HG02973 (cell line): ENCODE measurements around the gene PRKAA2.
"Not testable (repeated sequence)": the region's sequence is repeated elsewhere in the genome, so short reads cannot be mapped to it uniquely, and the experiment has no call there.

Source experiments
- ATAC-seq: cut with Tn5 transposase; IDR thresholded peaks from one replicate; pipeline ENCODE4 v1.9.1; 2021; ENCODE audit warnings: moderate library complexity; ENCODE audit not compliant: unreplicated experiment

Gene PRKAA2

DNA sequence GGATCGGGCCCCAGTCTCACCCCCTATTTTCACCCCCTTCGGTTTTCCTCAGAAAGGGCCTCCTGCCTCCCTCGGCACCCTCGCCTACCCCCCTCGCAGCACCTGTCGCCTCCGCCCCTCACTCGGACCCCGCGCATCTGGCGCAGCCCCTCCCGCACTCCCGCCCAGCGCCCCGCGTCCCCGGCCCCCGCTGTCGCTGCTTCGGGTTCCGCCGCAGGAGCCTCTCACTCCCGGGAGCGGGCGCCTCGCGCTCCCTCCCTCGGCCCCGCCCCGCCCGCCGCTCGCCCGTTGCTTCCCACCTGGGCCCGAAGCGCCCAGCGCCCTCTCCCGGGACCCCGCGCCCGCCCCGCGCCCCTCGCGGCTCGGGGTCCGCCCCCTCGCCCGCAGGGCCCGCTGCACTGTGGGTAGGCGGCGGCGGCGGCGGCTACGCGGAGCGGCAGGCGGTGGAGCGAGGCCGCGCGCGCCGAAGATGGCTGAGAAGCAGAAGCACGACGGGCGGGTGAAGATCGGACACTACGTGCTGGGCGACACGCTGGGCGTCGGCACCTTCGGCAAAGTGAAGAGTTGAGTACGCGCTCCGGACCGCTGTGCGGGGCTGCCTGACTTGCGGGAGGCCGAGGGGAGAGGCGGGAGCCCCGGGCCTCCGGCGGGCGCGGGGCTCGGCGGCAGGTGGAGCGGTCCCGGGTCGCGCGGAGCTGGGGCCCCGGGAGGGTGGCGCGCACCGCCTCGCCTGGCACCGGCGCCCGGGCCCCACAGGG is at the start of gene PRKAA2:
PRKAA2 (plus strand) TSS at position 396 of the 758 bp plus-strand sequence; CDS start at position 470, 74 bp downstream.
- ATAC-seq: no peak

GRCh38 chr1:56595397-56596191 is 49.5 kb upstream of the PRKAA2 start:
- not testable (repeated sequence) for ATAC-seq

DNA sequence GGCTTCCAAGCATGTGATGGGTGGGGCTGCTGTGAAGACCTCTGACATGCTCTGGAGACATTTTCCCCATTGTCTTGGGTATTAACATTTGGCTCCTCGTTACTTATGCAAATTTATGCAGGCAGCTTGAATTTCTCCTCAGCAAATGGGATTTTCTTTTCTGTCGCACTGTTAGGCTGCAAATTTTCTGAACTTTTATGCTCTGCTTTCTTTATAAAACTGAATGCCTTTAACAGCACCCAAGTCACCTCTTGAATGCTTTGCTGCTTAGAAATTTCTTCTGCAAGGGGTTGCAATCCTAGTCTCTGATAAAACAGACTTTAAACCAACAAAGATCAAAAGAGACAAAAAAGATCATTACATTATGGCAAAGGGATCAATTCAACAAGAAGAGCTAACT is 35.0 kb upstream of the PRKAA2 start:
- not testable (repeated sequence) for ATAC-seq

GRCh38 chr1:56610770-56611169 is 34.3 kb upstream of the PRKAA2 start:
- not testable (repeated sequence) for ATAC-seq

DNA sequence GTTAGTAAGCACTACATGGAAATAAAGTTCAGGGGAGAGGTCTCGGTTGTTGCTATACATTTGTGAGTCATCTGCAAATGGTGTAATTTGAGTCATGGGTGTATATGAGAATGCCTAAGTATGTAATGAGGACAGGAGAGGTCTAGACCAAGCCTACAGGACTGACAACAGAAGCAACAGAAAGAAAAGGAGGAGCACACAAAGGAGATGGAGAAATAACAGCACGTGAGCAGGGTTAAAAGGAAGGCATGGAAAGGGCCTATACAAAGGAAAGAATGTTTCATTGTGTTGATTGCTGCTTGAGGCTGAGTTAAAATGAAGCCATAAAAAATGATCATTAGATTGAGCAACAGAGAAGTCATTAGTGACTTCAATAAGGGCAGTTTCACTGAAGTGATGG is 28.0 kb upstream of the PRKAA2 start:
- ATAC-seq: no peak

DNA sequence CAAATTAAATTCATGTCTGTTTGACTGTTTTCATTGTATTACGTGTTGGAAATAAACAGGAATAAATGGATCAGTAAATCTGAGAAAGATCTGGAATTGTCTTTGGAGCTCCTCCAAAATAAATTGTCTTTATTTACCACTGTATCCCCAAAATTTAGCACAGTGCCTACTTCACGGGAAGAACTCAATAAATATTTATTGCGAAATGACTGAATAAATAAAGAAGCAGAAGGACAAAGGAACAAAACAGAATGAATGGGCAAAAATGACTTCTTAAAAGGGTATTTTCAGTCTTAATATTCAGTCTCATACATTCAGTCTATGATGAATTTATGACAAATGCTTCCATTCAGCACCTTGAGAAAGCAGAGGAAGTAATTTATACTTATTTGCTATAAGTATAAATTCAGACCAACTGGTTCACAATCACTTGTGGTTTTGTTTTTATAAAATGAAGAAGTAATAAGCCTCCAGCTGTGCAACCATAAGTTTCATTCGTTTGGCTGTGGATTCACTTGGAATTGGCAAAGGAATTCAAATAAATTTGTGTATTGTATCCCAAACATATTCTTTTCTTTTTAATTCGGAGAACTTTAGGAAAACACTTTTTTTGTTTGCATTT is 19.2 kb upstream of the PRKAA2 start:
- ATAC-seq: no peak

- ATAC-seq: no peak
These were observed 18.6 kb upstream of the PRKAA2 start for GRCh38 chr1:56626546-56626945.

DNA sequence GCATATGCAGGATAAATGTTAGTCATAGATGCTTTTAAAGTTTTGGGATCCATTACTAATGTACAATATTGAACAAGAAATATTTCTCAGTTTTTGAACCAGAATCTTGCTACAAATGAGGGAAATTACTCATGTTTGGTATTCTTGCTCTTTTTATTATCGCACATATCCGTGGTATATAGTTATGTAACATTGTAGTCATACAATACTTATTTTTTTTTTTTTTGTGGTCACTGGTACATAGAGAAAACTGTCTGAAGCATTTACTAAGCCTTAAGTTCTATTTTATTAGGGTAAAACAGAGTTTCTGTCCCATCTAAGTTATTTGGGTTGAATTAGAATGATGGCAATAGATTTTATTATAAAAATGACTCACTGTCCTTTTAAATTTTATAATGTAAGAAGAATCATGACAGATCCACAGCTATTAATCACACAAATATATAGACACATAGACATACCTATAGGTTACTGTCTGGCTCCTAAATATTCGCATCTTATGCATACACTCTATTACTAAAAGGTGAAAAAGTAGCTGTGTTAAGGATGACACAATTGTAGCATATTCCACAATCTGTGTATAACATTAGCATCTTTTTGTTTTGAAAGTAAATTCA is 18.0 kb upstream of the PRKAA2 start:
- no peak for ATAC-seq

GRCh38 chr1:56627636-56628039 is 17.5 kb upstream of the PRKAA2 start:
- no peak for ATAC-seq

DNA sequence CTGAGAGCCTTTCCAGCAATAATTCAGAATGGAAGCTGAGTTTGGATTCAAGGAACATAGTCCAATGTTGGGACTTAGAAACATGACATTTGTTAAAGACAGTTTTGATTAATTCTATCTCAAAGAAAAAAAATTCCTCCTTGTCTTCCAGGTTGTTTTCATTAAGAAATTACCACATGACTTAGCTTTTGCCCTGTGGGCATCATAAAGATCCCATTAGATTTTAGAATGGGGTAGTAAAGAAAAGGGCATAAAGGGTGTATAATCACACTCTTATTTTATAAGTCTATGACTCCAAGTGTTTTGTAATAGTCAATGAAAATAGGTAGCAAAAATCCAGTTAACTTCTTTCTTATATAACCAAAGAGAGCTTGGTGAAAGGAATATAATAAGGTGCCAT is 14.3 kb upstream of the PRKAA2 start:
- ATAC-seq: no peak

- no peak for ATAC-seq
These were observed 13.2 kb upstream of the PRKAA2 start for GRCh38 chr1:56631901-56632300.

- no peak for ATAC-seq
These were observed 10.1 kb upstream of the PRKAA2 start for GRCh38 chr1:56634981-56635380.

- ATAC-seq: no peak
These were observed 6.9 kb upstream of the PRKAA2 start for GRCh38 chr1:56638248-56638647.

DNA sequence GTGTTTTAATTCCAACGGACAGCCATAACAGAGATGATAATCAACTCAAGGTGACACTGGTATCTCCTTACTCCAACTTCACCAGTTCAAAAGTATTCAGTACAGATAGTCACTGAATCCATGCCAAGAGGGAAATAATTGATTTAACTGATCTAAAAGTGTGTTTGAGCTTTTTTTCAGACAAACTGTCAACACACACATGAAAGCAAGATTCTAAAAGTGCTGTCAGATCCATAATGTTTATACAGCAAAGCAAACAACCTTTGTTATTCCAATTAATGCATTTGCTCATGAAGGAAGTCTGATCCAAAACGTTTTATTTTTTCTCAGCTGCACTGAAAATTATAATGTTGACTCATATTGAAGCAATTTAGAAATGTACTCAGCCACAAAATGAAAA is 5.9 kb upstream of the PRKAA2 start:
- ATAC-seq: no peak

DNA sequence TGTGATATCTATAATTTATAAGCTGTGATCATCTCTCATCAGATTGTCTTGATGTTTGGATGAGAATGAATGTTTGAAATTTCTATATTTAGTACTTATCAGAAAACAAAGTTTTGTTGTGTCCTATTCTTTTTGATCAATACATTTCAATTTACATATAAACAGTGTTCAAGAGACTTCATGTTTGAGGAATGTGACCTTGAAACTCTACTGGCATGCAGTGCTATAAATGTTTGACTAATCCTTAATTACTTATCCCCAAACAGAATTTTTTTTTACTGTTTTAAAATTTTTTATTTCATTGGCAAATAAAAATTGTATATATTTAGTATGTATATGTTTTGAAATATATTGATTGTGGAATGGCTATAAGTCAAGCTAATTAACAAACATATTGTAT is 1.5 kb upstream of the PRKAA2 start:
- ATAC-seq: no peak

GRCh38 chr1:56644064-56644918 is 823 bp upstream of the PRKAA2 start:
- ATAC-seq: no peak

DNA sequence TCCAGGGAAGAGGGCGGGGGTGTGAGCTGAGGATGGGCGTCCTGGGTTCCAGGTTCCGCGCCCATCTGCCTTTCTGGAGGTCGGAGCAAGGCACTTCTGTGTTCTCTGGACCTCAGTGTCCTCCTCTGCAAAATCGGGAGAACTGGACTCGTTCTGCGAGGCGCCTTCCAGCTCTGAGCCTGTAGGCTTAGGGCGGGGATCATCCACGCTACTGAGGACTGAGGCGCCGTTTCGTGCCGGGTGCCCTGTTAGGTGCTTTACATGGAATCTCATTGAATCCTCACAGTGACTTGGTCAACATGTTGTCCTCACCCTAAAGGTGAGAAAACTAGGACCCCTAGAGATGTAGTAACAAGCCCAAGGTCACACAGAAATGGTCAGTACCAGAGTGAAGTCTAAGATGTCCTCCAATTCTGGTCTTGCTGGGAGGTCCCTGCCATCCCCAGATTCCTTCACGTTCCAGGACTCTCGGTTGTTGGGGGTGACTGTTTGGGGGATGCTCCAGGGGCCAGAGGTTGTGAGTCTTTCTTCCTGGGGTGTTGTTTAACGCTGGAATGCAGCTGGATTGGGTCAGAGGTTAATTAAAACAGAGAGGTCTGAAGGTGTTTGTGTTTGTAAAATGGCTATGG is 677 bp downstream of the PRKAA2 start:
- no peak for ATAC-seq

GRCh38 chr1:56646611-56647010 is 1.5 kb downstream of the PRKAA2 start:
- ATAC-seq: no peak

DNA sequence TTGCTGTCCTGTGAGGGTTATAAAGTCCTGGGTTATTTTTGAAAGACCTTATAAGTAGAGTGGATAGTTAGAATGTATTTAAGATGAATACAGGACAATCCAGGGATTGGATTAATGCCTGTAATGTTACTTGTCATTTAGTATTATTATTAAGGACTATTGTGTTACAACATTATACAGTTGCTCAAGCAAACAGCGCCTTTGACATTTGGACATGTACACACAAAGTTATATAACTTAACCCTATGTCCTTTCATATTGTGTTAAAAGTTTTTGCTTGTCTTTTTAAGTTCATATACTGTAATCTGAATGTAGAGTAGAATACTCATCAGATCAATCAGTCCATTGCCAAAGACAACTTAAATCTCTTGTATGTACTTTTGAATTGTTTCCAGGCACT is 2.0 kb downstream of the PRKAA2 start:
- no peak for ATAC-seq

GRCh38 chr1:56648546-56648945 is 3.4 kb downstream of the PRKAA2 start:
- ATAC-seq: no peak
